IPS-20b (cell line): Measurements from ENCODE around the gene ABCF2.

Experiments
- H3K27ac ChIP-seq: one replicate; pipeline ENCODE4 v1.5.1; 2013; ENCODE audit warnings: low read length
- H3K27me3 ChIP-seq: 2 replicates; pipeline ENCODE4 v1.6.1; 2013; ENCODE audit warnings: mild to moderate bottlenecking, low read length, inconsistent platforms; ENCODE audit not compliant: insufficient read depth
- H3K36me3 ChIP-seq: 2 replicates; pipeline ENCODE4 v1.6.1; 2013; ENCODE audit warnings: low read depth, mild to moderate bottlenecking, inconsistent platforms, low read length, moderate library complexity; ENCODE audit not compliant: insufficient read depth
- H3K4me1 ChIP-seq: 2 replicates; pipeline ENCODE4 v1.6.1; 2013; ENCODE audit warnings: mild to moderate bottlenecking, control low read depth, inconsistent platforms, low read length, moderate library complexity; ENCODE audit not compliant: insufficient read depth
- H3K4me3 ChIP-seq: 2 replicates; pipeline ENCODE4 v1.5.1; 2013; ENCODE audit warnings: mild to moderate bottlenecking, low read length, inconsistent platforms
- H3K9ac ChIP-seq: 2 replicates; pipeline ENCODE4 v1.6.1; 2013; ENCODE audit warnings: low read depth, mild to moderate bottlenecking, inconsistent platforms, low read length, moderate library complexity
- H3K9me3 ChIP-seq: 2 replicates; pipeline ENCODE4 v1.6.1; 2013; ENCODE audit warnings: mild to moderate bottlenecking, low read depth, low read length, inconsistent platforms; ENCODE audit not compliant: insufficient read depth

ABCF2 gene

GRCh38 chr7:151245360-151246101, 18.5 kb upstream of the ABCF2 start:
- Histone ChIP-seq H3K4me3 (peak overlapping the region; percentile 61), H3K9ac (no peak overlapping the region), H3K4me1 (peaks cover 13% of the 10 kb centered on the region), H3K27ac (no peak overlapping the region), H3K9me3 (no peaks in the 10 kb centered on the region), H3K27me3 (peaks cover 76% of the 10 kb centered on the region), H3K36me3 (no peaks in the 10 kb centered on the region)

DNA sequence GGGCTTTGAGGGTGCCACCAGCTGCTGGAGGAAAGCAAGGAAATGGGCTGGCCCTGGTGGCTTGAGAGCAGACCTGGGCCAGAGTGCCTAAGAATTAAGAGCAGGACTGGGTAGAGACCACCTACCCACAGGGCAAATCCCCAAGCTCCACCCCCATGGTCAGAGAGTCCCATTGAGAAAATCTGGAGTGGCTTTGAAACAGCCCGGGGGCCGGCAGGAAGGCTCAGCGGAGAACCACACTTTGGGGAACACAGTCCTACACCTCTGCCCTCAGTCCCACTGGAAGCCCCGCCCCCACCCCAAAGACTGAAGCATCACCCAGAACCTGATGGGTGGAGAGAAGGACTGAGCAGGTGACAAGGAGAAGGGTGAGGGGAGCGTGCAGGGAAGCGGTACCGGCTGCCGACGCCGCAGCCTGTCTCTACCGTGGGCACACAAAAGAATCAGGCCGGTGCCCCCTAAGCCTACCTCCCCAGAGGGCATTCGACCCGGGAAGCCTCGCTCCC, 17.9 kb upstream of the ABCF2 start:
- Histone ChIP-seq H3K4me3 (peak overlapping the region; percentile 61), H3K27ac (no peak overlapping the region), H3K27me3 (peaks cover 70% of the 10 kb centered on the region)

DNA sequence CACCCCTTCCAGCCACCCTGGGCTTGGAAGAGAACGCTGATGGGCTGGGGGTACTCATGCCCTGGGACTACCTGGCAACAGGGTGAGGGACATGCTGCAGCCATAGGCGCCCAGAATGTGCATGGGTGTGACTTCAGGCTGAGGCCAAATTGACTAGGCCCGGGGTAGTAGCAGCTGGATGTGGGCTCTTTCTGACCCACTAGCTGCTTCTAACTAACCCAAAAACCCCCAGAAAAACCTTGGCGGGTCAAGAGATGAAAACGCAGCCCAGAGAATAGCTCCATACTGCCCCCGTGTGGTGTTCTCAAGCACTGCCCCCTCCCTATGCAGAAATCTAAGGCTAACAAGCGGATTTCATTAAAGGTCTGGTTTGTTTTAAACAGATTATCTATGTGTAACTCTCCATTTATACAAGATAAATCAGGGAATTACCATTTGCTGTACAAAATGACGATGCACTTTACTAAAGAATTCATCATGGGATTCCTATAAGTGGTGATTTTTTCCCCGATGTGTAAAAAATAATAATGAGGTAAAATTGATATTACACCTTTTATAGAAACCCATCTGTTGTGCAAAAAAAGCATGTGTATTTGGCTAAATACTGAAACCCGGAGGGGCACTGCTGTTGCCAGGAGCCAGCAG, 17.3 kb upstream of the ABCF2 start:
- Histone ChIP-seq H3K36me3 (0 out of 2 replicates have a peak, but pooled peaks cover 1% of the 10 kb centered on the region), H3K27me3 (peaks cover 64% of the 10 kb centered on the region), H3K27ac (no peak overlapping the region), H3K9ac (no peak overlapping the region), H3K4me1 (peaks cover 7% of the 10 kb centered on the region; the same call in 1 of the 2 replicates), H3K4me3 (peak overlapping the region; percentile 61; the same call in 1 of the 2 replicates), H3K9me3 (no peaks in the 10 kb centered on the region)

More for the DNA sequence above, 17.9 kb upstream of the ABCF2 start:
- Histone ChIP-seq H3K36me3 (no peaks in the 10 kb centered on the region), H3K4me1 (peaks cover 11% of the 10 kb centered on the region; the same call in 1 of the 2 replicates), H3K9me3 (no peaks in the 10 kb centered on the region), H3K9ac (no peak overlapping the region)

DNA sequence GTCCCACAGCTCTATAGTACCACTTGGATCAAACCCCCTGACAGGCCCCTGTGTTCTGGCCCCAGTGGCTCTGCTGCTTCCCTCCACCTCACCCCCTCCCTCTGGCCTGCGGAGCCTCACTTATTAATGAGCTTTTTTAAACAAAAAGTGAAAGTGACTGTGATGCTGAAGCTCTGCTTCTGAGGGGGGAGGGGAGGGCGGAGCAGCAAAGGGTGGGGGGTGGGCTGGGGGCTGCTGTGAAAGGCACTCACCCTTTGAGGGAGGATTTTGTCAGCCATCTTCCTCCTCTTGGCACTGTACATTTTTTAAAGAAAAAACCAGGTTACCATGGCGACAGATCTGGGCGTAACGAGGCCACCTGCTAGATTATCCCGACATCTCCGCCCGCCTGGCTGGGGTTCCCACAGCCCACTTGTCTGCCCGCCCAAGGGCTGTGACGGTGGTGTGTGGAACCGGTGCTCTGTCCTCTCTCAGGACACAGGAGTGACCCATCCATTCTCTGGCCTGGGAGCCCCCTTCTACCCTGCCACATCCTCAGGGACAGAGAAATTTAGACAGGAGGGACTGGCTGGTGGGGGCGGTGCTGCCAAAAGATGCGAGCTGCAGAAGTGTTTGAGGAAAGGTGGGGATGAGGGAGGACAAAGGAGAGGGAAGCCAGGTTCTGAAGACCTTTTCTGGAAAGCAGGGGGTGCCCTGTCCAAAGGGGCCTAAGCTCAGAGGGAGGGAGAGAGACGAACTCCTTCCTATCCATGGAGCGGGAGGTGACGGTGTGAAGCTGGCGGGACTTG, 16.6 kb upstream of the ABCF2 start:
- Histone ChIP-seq H3K27ac (no peak overlapping the region), H3K36me3 (0 out of 2 replicates have a peak, but pooled peaks cover 6% of the 10 kb centered on the region), H3K27me3 (peaks cover 58% of the 10 kb centered on the region), H3K4me1 (peaks cover 7% of the 10 kb centered on the region; the same call in 1 of the 2 replicates), H3K9me3 (no peaks in the 10 kb centered on the region), H3K9ac (no peak overlapping the region), H3K4me3 (no peak overlapping the region)

DNA sequence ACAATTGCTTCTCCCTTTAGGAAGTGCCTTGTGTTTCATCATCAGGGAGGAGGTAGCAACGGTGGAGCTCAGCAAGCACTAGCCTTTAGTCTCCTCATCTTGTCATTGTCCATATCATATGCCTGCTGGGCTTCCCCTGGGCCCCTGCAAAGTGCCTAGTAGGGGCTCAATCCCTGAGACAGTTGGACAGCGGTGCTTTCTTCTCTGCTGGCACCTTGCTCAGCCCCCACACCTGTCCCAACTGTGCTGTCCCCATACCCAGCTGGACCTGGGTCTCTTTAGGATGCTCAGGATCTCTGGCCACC, 16.0 kb upstream of the ABCF2 start:
- Histone ChIP-seq H3K9me3 (no peaks in the 10 kb centered on the region), H3K27me3 (peaks cover 53% of the 10 kb centered on the region), H3K4me1 (peaks cover 7% of the 10 kb centered on the region; the same call in 1 of the 2 replicates), H3K9ac (no peak overlapping the region), H3K27ac (no peak overlapping the region), H3K36me3 (peaks cover 8% of the 10 kb centered on the region; the same call in 1 of the 2 replicates), H3K4me3 (no peak overlapping the region)

DNA sequence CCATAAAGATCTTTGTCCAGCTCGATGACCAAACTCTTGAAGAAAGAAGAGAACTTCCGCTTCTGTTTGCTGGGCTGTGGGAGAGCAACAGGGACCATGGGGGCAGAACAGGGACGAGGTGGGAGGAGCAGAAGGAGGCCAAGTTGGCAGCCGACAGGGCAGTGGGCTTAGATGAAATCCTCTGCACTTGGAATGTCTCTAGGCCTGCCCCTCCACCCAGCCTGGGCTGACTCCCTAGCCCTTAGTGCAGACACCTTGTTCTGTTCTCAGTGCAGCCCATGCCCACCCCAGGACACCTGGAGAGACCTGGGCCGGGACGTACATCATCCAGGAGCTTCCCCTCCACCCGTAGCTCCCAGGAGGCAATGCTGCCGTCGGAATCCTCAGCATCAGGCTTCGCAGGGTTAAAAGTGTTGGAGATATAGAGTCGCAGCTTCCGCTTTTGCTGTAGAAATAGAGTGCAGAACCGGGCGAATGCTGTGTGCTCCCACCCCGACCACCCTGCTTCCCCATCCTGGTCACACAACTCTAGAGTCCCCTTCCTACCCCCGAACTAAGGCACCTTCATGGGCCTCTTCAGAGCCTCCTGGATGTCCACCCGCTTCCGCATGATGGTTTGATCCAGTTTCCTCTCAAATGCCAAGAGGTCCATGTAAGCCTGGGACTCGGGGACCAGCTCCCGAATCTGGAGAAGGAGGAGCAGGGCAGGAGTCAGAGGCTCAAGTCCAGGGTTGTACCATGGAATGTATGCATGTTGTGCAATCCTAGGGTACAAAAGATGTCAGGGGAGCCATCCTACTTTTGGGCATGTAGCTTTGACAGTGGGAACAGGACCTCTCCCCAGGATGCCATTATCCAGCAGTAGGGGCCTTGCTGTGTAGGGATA, 15.4 kb upstream of the ABCF2 start:
- peaks cover 7% of the 10 kb centered on the region; the same call in 1 of the 2 replicates for H3K4me1 ChIP-seq
- H3K27ac ChIP-seq = no peak overlapping the region
- H3K9ac ChIP-seq = no peak overlapping the region
- H3K36me3 ChIP-seq = peaks cover 14% of the 10 kb centered on the region; the same call in 1 of the 2 replicates
- no peak overlapping the region for H3K4me3 ChIP-seq
- peaks cover 47% of the 10 kb centered on the region for H3K27me3 ChIP-seq
- no peaks in the 10 kb centered on the region for H3K9me3 ChIP-seq

- Histone ChIP-seq H3K4me1 (peaks cover 7% of the 10 kb centered on the region; the same call in 1 of the 2 replicates), H3K27me3 (peaks cover 40% of the 10 kb centered on the region), H3K9me3 (no peaks in the 10 kb centered on the region), H3K27ac (no peak overlapping the region), H3K4me3 (no peak overlapping the region), H3K9ac (no peak overlapping the region), H3K36me3 (peaks cover 20% of the 10 kb centered on the region; the same call in 1 of the 2 replicates)
Measured at GRCh38 chr7:151241755-151242096, 14.7 kb upstream of the ABCF2 start.

DNA sequence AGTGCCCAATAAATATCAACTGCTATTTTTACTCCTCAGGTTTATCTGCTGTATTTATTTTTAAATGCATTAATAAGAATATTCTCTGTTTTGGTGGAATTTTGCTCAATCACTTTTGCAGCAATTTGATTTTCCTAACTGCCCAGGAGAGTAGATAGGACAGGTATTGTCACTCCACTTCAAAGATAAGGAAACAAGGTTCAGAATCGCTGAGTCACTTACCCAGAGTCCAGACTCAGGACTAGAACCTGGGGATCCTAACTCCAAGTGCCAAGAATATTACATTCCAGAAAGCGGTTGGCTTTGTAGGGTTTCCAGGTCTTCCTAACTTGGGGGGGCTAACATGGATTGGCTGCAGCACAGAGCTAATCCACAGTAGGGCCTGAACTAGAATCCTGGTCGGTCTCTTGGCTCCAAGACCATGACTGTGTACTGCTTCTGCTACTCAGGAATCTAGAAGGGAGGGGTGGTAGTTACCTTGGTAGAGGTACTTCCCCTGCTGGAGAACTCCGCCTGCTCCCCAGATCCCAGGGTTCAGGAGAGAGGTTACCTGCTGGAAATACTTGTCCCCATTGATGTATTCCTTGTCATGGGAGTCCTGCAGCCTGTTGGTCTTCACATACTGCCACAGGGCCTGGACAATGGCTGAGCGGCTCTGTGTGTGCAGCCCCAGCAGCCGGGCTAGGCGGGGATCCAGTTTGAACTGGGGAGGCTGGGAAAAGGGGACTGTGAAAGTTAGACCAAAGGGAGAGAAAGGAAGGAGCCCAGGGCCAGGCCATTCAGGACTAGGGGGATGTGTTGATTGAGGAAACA, 14.1 kb upstream of the ABCF2 start:
- Histone ChIP-seq H3K9ac (no peak overlapping the region), H3K36me3 (peaks cover 26% of the 10 kb centered on the region; the same call in 1 of the 2 replicates), H3K4me3 (no peak overlapping the region), H3K9me3 (no peaks in the 10 kb centered on the region), H3K27ac (no peak overlapping the region), H3K27me3 (peaks cover 34% of the 10 kb centered on the region), H3K4me1 (peaks cover 7% of the 10 kb centered on the region; the same call in 1 of the 2 replicates)

GRCh38 chr7:151240536-151240935, 13.5 kb upstream of the ABCF2 start:
- no peak overlapping the region for H3K27ac ChIP-seq
- no peaks in the 10 kb centered on the region for H3K9me3 ChIP-seq
- peaks cover 30% of the 10 kb centered on the region for H3K36me3 ChIP-seq
- H3K4me3 ChIP-seq = no peak overlapping the region
- H3K4me1 ChIP-seq = peaks cover 7% of the 10 kb centered on the region; the same call in 1 of the 2 replicates
- H3K9ac ChIP-seq = no peak overlapping the region
- H3K27me3 ChIP-seq = peaks cover 28% of the 10 kb centered on the region

DNA sequence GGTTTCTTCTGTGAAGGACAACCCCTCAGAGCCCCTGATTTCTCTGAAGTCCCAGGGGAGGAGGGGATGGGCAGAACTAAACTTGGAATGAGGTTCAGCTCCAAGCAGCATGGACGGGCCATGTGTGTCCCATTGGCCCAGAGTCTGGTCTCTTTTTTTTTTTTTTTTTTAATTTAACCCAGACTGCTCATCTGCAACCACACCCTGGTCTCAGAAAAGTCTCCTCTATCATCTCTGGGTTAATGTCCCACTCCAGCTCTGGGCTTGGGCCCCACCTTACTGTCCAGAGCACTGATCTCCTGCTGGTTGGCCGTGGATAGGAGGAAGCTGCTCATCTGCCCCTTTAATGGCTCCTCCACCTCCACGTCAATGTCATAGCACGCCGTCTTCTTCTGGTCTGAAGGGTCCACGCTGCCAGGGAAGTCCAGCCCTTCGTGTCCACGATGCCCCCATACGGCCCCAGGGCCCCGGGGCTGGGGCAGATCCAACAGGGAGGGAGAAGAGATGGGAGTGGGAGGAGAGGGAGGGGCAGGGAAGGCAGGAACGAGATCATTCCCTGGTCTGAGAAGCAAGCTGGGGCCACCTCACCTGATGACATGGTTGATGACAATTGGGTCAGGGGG, 12.9 kb upstream of the ABCF2 start:
- peaks cover 36% of the 10 kb centered on the region for H3K36me3 ChIP-seq
- H3K27ac ChIP-seq = no peak overlapping the region
- peaks cover 23% of the 10 kb centered on the region for H3K27me3 ChIP-seq

More for the DNA sequence above, 12.9 kb upstream of the ABCF2 start:
- H3K4me1 ChIP-seq = peaks cover 6% of the 10 kb centered on the region; the same call in 1 of the 2 replicates
- H3K4me3 ChIP-seq = no peak overlapping the region
- H3K9me3 ChIP-seq = no peaks in the 10 kb centered on the region
- no peak overlapping the region for H3K9ac ChIP-seq
